Heart left ventricle (tissue), 13 donors: ENCODE data around the gene SCG3.

ENCODE experiments used
- CTCF ChIP-seq, 12 donors: fragments of 200-600 bp; sonication (generic) in 4 of 12; IDR thresholded peaks; one replicate each; pipeline versions ENCODE4 v1.5.0 to v1.8.0; 2018 to 2022; ENCODE audit warnings: antibody characterized with exemption in 12 of 12, mild to moderate bottlenecking in 5 of 12
- POLR2A ChIP-seq, 2 donors: fragments of 450-650 bp; IDR thresholded peaks; one replicate each; pipeline ENCODE4 v1.6.1; 2017; ENCODE audit warnings: antibody characterized with exemption in 2 of 2, mild to moderate bottlenecking in 2 of 2, moderate library complexity in 2 of 2
- donor health status: ischemic (EF 13 %, LVEDD 7.1; RV severe dilation, severe dysfunction).
- donor health status: DM: no; HTN: yes; CAD: no.
- donor health status: DM: no; HTN: no; CAD: no.
- donor health status: ischemic (EF 25% LVEDD 6.9; RV normal size, moderate dysfunction).
- donor health status: ischemic (EF 25% LVEDD 5.7; RV mildly dilated, moderate dysfunction).
- donor health status: ischemic (EF 35%, LVEDD 5.7; RV mildly dilated, moderate dysfunction).
- donor health status: nonischemic (EF 11% LVEDD 7.7; RV severe dilation, severe dysfunction).
- donor health status: DM: yes; HTN: yes; CAD: no.
- donor health status: PGD.
- donor health status: ischemic (EF 29% LVEDD 5.4; RV normal size, mild dysfunction).
- donor health status: nonischemic (EF 23%, LVEDD 6.1; RV moderate dilation, normal function).

- TF ChIP-seq POLR2A (IDR thresholded peaks at IDR 0.05) (no peak), CTCF (IDR thresholded peaks at IDR 0.05) (no peak)
Measured at GRCh38 chr15:51739061-51739712, 57.9 kb downstream of the SCG3 start.
